Pericardium fibroblast (primary cell): Measurements from ENCODE around the gene SRRM5. TPM values are rescaled to one million over a fixed set of nuclear protein-coding genes. Genes with fewer than 3 reads are reported as not detected.

ENCODE experiments used
- total RNA-seq: library from RNA; depleted of rRNA; stranded (reverse); fragments of >200 nt; gene quantifications from 2 replicates; pipeline ENCODE4 v1.2.3, GENCODE V29; 2015

Gene SRRM5, protein sequence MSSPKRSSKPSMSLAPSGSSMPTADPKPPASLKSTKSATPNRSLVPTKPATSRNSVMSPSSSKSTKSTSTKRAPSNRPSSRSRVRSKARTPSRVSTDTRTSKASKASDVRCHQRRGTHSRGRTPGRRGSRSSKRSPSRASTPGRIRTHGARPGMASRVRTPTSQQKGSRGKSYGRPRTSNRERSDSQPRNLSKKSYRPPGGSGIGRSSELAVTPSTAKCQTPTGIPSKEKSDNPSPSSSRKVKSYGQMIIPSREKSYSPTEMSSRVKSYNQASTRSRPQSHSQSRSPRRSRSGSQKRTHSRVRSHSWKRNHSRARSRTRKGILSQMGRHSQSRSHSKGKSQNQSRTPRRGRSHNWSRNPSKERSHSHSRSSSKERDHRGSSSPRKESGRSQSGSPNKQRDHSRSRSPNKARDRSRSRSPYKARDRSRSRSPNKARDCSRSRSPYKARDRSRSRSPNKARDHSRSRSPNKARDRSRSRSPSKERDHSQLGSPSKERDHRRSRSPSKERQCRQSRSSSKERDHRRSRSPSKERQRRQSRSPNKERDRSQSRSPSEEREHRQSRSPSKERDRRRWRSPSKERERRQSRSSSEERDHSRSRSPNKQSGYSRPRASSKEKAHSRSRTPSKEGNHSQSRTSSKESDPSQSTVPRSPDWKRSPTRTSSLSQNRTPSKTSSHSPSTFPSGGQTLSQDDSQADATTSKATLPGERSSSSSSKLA
- total RNA-seq: 0.17 TPM in 1 of 2 replicates, not detected in the other

DNA sequence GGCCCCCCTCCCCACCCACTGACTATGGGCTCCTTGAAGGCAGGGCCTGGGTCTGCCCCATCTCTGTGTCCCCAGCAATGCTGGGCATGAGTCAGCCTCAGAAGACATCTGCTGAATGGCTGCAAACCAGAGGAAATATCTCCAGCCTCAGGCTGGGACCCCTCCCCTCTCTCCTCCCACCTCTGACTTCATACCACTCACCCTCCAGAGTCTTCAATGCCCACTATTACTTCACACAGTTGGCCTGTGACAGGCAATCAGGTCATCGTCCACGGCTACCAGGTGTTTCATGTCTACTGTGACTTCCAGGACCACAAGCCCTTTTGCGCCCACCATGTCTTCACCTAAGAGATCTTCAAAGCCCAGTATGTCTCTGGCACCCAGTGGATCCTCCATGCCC, at the start of gene SRRM5:
TSS of gene SRRM5 (plus strand) at position 301 of the 400 bp plus-strand sequence. CDS start at position 335, 34 bp downstream.

GRCh38 chr19:43575156-43575950, 36.5 kb upstream of the SRRM5 start, which contains the start of the genes PINLYP and XRCC1:
PINLYP (plus strand) TSS chr19:43575801; CDS start chr19:43577192, 1,391 bp downstream.
XRCC1 (minus strand) TSS chr19:43575527; CDS start chr19:43575458, 69 bp downstream.

DNA sequence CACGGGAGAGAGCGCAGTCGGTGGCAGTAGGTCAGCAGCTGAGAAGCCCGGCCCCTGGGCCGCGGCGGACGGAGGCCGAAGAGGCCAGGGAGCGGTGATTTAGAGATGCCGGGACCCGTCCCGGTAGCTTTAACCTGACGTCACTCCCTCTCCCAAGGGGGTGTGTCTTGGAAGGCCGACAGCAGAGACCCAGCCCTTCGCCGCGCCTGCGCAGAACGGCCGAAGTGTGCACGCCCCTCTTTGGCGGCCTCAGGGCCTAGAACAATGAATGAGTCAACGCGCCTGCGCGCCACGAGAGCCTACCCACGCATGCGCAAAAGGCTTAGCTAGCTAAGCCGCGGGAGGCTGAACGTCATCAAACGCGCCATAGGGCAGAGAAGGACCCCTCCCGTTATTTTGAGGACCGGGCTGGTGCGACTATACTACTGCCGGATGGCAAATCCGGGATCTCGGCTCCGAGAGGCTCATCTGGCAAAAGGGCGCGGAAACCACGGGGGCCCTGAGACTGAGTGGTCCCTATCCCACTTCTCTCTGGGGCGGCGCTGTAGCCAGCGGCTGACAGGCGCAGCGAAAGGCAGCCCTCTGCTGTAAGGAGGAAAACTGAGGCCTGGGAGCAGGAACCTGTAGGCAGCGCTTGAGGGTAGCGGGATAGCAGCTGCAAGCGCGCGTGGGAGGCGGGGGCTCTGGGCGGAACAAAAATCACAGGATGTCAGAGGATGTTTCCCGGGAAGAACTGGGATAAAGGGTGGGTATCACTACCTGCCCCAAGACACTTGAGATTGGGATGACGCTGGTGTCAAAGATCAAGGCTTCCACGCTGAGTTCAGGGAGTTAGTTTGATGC, 15.7 kb upstream of the SRRM5 start, which contains the start of the genes IRGQ and ZNF576:
TSS of gene IRGQ (minus strand) at position 136 of the 843 bp plus-strand sequence. CDS start 796 bp downstream, outside the sequence.
TSS of gene ZNF576 (plus strand) at position 597 of the 843 bp plus-strand sequence. CDS start 514 bp downstream, outside the sequence.

DNA sequence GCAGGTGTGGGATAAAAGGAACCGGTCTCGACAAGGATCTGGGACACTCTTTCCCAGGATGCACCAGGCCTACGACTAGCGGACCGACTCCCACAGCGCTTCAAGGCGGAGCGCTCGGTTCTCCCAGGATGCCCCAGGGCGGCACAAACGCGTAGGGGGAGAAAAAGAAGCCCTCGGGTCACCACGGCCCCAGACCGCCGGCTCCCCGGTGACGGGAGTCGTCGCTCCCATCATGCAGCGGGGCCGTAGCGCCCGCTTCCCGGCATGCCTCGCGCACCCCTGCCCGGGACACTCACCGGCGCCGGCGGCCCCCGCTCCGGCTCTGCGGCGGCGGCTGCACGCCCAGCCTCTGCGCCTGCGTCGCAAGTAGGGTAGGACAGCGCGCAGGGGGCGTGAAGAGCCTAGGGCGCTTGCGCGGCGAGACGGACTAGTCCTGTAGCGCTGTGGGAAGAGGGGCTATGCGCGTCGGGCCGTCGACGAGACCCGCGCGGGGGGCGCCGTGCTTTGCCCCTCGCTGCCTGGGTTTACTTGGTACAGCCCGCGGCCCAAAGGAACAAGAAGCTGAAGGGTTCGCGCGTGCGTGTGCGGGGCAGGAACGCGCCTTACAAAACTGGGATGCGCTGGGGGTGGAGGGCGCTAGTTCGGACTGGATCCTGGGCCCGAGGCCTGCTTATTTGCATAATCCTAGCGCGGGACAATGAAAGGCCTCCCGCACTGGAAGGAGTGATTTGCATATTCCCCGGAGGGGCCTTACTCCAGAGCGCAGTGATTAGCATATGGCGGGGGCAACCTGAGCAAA, 7.6 kb downstream of the SRRM5 start, which contains the start of gene ZNF428:
TSS of gene ZNF428 (minus strand) at position 368 of the 799 bp plus-strand sequence. CDS start 5,325 bp downstream, outside the sequence.

DNA sequence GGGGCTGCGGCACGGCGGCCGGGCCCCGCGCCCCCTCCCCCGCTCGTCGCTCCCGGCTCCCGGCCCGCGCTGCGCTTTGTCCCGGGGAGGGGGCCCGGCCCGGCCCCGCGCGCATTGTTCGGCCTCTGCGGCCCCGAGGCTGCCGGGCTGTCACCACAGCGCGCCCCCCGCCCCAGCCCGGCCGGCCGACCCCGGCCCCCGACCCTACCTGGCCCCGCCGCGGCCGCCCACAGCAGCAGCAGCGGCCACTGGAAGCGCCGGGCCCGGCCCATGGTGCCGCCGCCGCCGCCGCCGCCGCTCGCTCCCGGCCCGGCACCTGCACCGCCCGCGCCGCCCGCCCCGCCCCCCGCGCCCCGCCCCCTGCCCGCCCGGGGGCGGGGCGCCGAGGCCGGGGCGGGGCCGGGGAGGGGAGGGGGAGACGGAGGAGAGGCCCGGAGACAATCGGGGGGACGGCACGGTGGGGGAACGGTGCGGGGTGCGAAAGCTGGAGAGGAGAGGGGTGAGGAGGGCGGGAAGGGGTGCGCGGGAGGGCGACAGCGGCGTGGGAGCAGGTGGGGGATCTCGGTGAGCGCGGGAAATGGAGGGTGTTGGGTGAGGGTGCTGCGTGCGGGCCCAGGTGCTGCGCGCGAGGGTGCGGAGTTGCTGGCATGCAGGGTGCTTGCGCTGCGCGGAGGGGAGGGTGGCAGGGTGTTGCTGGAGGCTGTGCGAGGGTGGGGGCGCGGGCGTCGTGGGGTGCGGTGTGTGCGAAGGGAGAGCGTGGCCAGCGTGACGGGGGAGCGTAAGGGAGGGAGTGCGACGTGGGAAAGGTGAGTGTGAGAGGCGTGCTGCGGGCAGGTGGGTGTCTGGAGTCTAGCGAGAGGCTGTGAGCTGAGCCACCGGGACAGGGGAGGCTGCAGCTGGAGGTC, 27.9 kb downstream of the SRRM5 start, which contains the start of gene CADM4:
TSS of gene CADM4 (minus strand) at position 332 of the 905 bp plus-strand sequence. CDS start at position 272, 60 bp downstream.

Other genes with a start within 250 kb of the SRRM5 start
- not detected in 2 replicates for gene TEX101, start 197.2 kb upstream of the SRRM5 start, total RNA-seq
- gene LYPD3, start 146.5 kb upstream of the SRRM5 start, total RNA-seq: 1.3 TPM in 1 of 2 replicates, not detected in the other
- 8.1 and 12.9 TPM in 2 replicates for gene PHLDB3, start 107.3 kb upstream of the SRRM5 start, total RNA-seq
- 60.9 and 78.2 TPM in 2 replicates for gene ETHE1, start 84.9 kb upstream of the SRRM5 start, total RNA-seq
- 0.43 and 0.58 TPM in 2 replicates for gene ZNF575, start 78.9 kb upstream of the SRRM5 start, total RNA-seq
- gene XRCC1, start 36.6 kb upstream of the SRRM5 start, total RNA-seq: 17.9 and 20.3 TPM in 2 replicates
- 0.58 and 1.8 TPM in 2 replicates for gene PINLYP, start 36.3 kb upstream of the SRRM5 start, total RNA-seq
- 8.7 and 21.2 TPM in 2 replicates for gene IRGQ, start 16.0 kb upstream of the SRRM5 start, total RNA-seq
- 7.9 and 8.8 TPM in 2 replicates for gene ZNF576, start 15.5 kb upstream of the SRRM5 start, total RNA-seq
- 43.9 and 60.2 TPM in 2 replicates for gene ZNF428, start 7.5 kb downstream of the SRRM5 start, total RNA-seq
- gene CADM4, start 27.8 kb downstream of the SRRM5 start, total RNA-seq: 0.70 and 2.6 TPM in 2 replicates
- 42.1 and 58.0 TPM in 2 replicates for gene PLAUR, start 58.1 kb downstream of the SRRM5 start, total RNA-seq
- gene IRGC, start 104.0 kb downstream of the SRRM5 start, total RNA-seq: not detected in 2 replicates
- 9.4 and 12.8 TPM in 2 replicates for gene SMG9, start 142.9 kb downstream of the SRRM5 start, total RNA-seq
- gene KCNN4, start 168.9 kb downstream of the SRRM5 start, total RNA-seq: not detected in 2 replicates
- gene LYPD5, start 190.4 kb downstream of the SRRM5 start, total RNA-seq: 0.82 and 0.94 TPM in 2 replicates
- 2.7 and 3.7 TPM in 2 replicates for gene ZNF283, start 215.2 kb downstream of the SRRM5 start, total RNA-seq